Esophagus (tissue), 2 donors: ENCODE measurements around the gene AMH. TPM values are rescaled to one million over a fixed set of nuclear protein-coding genes. Genes with fewer than 3 reads are reported as not detected.
"Not testable (repeated sequence)": the region's sequence is repeated elsewhere in the genome, so short reads cannot be mapped to it uniquely, and the experiment has no call there.

Experiments used
- H3K27ac ChIP-seq, 2 donors: one replicate each; pipeline ENCODE4 v1.5.1; 2013; ENCODE audit warnings: low read depth in 2 of 2, mild to moderate bottlenecking in 2 of 2, inconsistent platforms in 1 of 2, low read length in 1 of 2, moderate library complexity in 1 of 2
- H3K27me3 ChIP-seq, 2 donors: one replicate each; pipeline ENCODE4 v1.6.1; 2013; ENCODE audit warnings: low read length in 2 of 2, control low read depth in 1 of 2, mild to moderate bottlenecking in 1 of 2; ENCODE audit not compliant: insufficient read depth in 2 of 2, control insufficient read depth in 1 of 2
- H3K36me3 ChIP-seq, 2 donors: one replicate each; pipeline ENCODE4 v1.6.1; 2013; ENCODE audit warnings: low read length in 1 of 2; ENCODE audit not compliant: control insufficient read depth in 2 of 2, insufficient read depth in 2 of 2
- H3K4me1 ChIP-seq, 2 donors: one replicate each; pipeline ENCODE4 v1.6.1; 2013; ENCODE audit warnings: low read length in 1 of 2; ENCODE audit not compliant: control insufficient read depth in 2 of 2, insufficient read depth in 2 of 2
- H3K4me3 ChIP-seq, 2 donors: one replicate each; pipeline ENCODE4 v1.5.1; 2013; ENCODE audit warnings: low read length in 2 of 2, mild to moderate bottlenecking in 2 of 2, low read depth in 1 of 2, moderate library complexity in 1 of 2
- H3K9me3 ChIP-seq, 2 donors: one replicate each; pipeline ENCODE4 v1.6.1; 2013; ENCODE audit warnings: mild to moderate bottlenecking in 2 of 2, low read depth in 1 of 2, low read length in 1 of 2, moderate library complexity in 1 of 2; ENCODE audit not compliant: control insufficient read depth in 2 of 2, insufficient read depth in 1 of 2
- WGBS, 2 donors: extraction: QIAGEN DNeasy Blood & Tissue Kit; methylation state at CpG; one replicate each; pipeline ENCODE4 v1.1.7; 2013; 5-methylcytosine and 5-hydroxymethylcytosine counted together
- polyA plus RNA-seq, 2 donors: library from polyadenylated mRNA; stranded (reverse); fragments of 200-250 nt; gene quantifications; one replicate each; pipeline ENCODE4 v1.2.3, GENCODE V29; 2013
- donor health status: healthy with polysubstance abuse.
- donor health status: Bipolar disorder and iron deficiency.

AMH gene
- 1 to 10 TPM in 1 of 2 donors, under 1 TPM in 1; 0.55 to 2.5 TPM for polyA plus RNA-seq

GRCh38 chr19:2249010-2249866 is at the start of gene AMH:
Gene AMH, plus strand, starts transcription at chr19:2249323. Its CDS starts 10 bp downstream, at chr19:2249333.
- Histone ChIP-seq H3K36me3 (peaks cover 15 to 41% of the 10 kb centered on the region in 2 donors), H3K27ac (no peak within 1 kb of the TSS), H3K27me3 (peaks cover 0 to 25% of the 10 kb centered on the region in 2 donors), H3K4me1 (peaks cover 11 to 29% of the 10 kb centered on the region in 2 donors), H3K9me3 (no peaks in the 10 kb centered on the region), H3K4me3 (peak within 1 kb of the TSS in 1 of 2 donors; percentile 10)
- 74 to 75% methylated on average over 27 of the region's 27 CpGs for WGBS, 2 donors

GRCh38 chr19:2199861-2200623 is 49.1 kb upstream of the AMH start:
- no peaks in the 10 kb centered on the region for H3K9me3 ChIP-seq
- WGBS, 2 donors: 89 to 93% methylated on average over 37 of the region's 37 CpGs
- no peak overlapping the region for H3K27ac ChIP-seq
- H3K4me3 ChIP-seq: no peak overlapping the region
- H3K27me3 ChIP-seq: no peaks in the 10 kb centered on the region
- peaks cover 19 to 29% of the 10 kb centered on the region in 2 donors for H3K4me1 ChIP-seq
- H3K36me3 ChIP-seq: peaks cover 8 to 51% of the 10 kb centered on the region in 2 donors

GRCh38 chr19:2200624-2201294 is 48.4 kb upstream of the AMH start:
- not testable (repeated sequence) for H3K4me3 ChIP-seq, H3K9me3 ChIP-seq, H3K27me3 ChIP-seq
- Histone ChIP-seq H3K27ac (peak overlapping the region in 1 of 2 donors; percentile 88), H3K36me3 (peaks cover 4 to 43% of the 10 kb centered on the region in 2 donors), H3K4me1 (peaks cover 19 to 29% of the 10 kb centered on the region in 2 donors)
- WGBS, 2 donors: 96% methylated on average over 50 of the region's 50 CpGs

GRCh38 chr19:2201473-2202148 is 47.5 kb upstream of the AMH start:
- no peaks in the 10 kb centered on the region for H3K9me3 ChIP-seq
- H3K27me3 ChIP-seq: no peaks in the 10 kb centered on the region
- no peak overlapping the region for H3K4me3 ChIP-seq
- peaks cover 19 to 31% of the 10 kb centered on the region in 2 donors for H3K4me1 ChIP-seq
- H3K36me3 ChIP-seq: peaks cover 0 to 38% of the 10 kb centered on the region in 2 donors
- 78 to 86% methylated on average over 21 of the region's 21 CpGs for WGBS, 2 donors
- peak overlapping the region; percentile 79 to 88 for H3K27ac ChIP-seq

GRCh38 chr19:2202366-2202765 is 46.8 kb upstream of the AMH start:
- Histone ChIP-seq H3K4me1 (peaks cover 19 to 31% of the 10 kb centered on the region in 2 donors), H3K9me3 (no peaks in the 10 kb centered on the region), H3K27me3 (no peaks in the 10 kb centered on the region), H3K4me3 (no peak overlapping the region), H3K27ac (peak overlapping the region; percentile 79 to 88), H3K36me3 (peaks cover 0 to 40% of the 10 kb centered on the region in 2 donors)
- WGBS, 2 donors: 77 to 79% methylated on average over 15 of the region's 15 CpGs

- WGBS, 2 donors: 93 to 96% methylated on average over 15 of the region's 15 CpGs
- H3K9me3 ChIP-seq: no peaks in the 10 kb centered on the region
- no peak overlapping the region for H3K27ac ChIP-seq
- H3K4me1 ChIP-seq: peaks cover 13 to 26% of the 10 kb centered on the region in 2 donors
- H3K27me3 ChIP-seq: no peaks in the 10 kb centered on the region
- no peak overlapping the region for H3K4me3 ChIP-seq
- peaks cover 3 to 46% of the 10 kb centered on the region in 2 donors for H3K36me3 ChIP-seq
Measured at GRCh38 chr19:2207008-2207407, 42.1 kb upstream of the AMH start.

GRCh38 chr19:2207991-2208860 is 40.9 kb upstream of the AMH start:
- peaks cover 10 to 22% of the 10 kb centered on the region in 2 donors for H3K4me1 ChIP-seq
- H3K27me3 ChIP-seq: no peaks in the 10 kb centered on the region
- 72% methylated on average over 36 of the region's 36 CpGs for WGBS, 2 donors
- no peaks in the 10 kb centered on the region for H3K9me3 ChIP-seq
- no peak overlapping the region for H3K4me3 ChIP-seq
- no peak overlapping the region for H3K27ac ChIP-seq
- peaks cover 3 to 43% of the 10 kb centered on the region in 2 donors for H3K36me3 ChIP-seq

- Histone ChIP-seq H3K9me3 (no peaks in the 10 kb centered on the region), H3K4me3 (no peak overlapping the region), H3K27me3 (no peaks in the 10 kb centered on the region), H3K36me3 (peaks cover 3 to 43% of the 10 kb centered on the region in 2 donors), H3K27ac (no peak overlapping the region), H3K4me1 (peaks cover 3 to 22% of the 10 kb centered on the region in 2 donors)
- 79 to 80% methylated on average over 10 of the region's 10 CpGs for WGBS, 2 donors
Measured at GRCh38 chr19:2208975-2209374, 40.1 kb upstream of the AMH start.
